PFSK-1 (cell line): ENCODE data around the gene CCDC88C.

Experiments used
- FOXP2 ChIP-seq: optimal IDR thresholded peaks from 2 replicates; pipeline ENCODE3; 2011; ENCODE audit warnings: borderline replicate concordance, control low read depth, inconsistent platforms; ENCODE audit not compliant: insufficient read depth; ENCODE audit errors: extremely low read length, extremely low read depth
- POLR2AphosphoS5 ChIP-seq: IDR thresholded peaks from 2 replicates; pipeline ENCODE4 v1.6.1; 2012; ENCODE audit warnings: low read depth, mild to moderate bottlenecking, control low read depth, low read length, moderate library complexity
- SIN3A ChIP-seq: IDR thresholded peaks from 2 replicates; pipeline ENCODE4 v1.6.1; 2012; ENCODE audit warnings: mild to moderate bottlenecking, low read length, moderate library complexity, borderline replicate concordance; ENCODE audit not compliant: insufficient read depth
- TAF1 ChIP-seq: IDR thresholded peaks from 2 replicates; pipeline ENCODE4 v1.6.1; 2012; ENCODE audit warnings: low read length, control low read depth, borderline replicate concordance; ENCODE audit not compliant: insufficient read depth
- TF ChIP-seq, protein P1 (sequence below), 2 experiments: IDR thresholded peaks; 2 replicates each; pipeline versions ENCODE4 v1.6.1 to v1.8.0; 2011 to 2012; ENCODE audit warnings: low read depth in 2 of 2, low read length in 2 of 2, control low read depth in 1 of 2, inconsistent platforms in 1 of 2, mild to moderate bottlenecking in 1 of 2, moderate library complexity in 1 of 2; ENCODE audit not compliant: insufficient read depth in 1 of 2

The CCDC88C gene

DNA sequence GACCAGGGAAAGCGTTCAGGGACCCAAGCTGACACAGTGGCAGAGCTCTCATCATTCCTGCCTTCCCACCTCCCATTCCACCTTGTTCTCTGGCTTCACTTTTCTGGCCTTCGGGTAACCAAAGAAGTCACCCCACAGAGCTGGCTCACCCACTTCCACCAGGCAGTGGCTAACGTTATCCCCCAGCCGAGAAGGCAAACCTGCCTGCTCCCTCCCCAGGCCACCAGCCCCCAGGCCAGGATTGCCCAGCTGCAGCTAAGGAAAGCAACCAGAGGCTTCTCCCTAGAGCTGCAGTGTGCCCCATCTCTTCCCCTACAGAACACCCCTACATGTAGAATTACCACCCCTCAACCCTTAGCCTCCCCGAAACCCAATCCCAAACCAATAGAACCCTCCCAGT is 22.2 kb downstream of the CCDC88C start:
- TF ChIP-seq SIN3A (no peak), POLR2AphosphoS5 (no peak), FOXP2 (no peak), TAF1 (no peak)
- TF ChIP-seq, protein P1, sequence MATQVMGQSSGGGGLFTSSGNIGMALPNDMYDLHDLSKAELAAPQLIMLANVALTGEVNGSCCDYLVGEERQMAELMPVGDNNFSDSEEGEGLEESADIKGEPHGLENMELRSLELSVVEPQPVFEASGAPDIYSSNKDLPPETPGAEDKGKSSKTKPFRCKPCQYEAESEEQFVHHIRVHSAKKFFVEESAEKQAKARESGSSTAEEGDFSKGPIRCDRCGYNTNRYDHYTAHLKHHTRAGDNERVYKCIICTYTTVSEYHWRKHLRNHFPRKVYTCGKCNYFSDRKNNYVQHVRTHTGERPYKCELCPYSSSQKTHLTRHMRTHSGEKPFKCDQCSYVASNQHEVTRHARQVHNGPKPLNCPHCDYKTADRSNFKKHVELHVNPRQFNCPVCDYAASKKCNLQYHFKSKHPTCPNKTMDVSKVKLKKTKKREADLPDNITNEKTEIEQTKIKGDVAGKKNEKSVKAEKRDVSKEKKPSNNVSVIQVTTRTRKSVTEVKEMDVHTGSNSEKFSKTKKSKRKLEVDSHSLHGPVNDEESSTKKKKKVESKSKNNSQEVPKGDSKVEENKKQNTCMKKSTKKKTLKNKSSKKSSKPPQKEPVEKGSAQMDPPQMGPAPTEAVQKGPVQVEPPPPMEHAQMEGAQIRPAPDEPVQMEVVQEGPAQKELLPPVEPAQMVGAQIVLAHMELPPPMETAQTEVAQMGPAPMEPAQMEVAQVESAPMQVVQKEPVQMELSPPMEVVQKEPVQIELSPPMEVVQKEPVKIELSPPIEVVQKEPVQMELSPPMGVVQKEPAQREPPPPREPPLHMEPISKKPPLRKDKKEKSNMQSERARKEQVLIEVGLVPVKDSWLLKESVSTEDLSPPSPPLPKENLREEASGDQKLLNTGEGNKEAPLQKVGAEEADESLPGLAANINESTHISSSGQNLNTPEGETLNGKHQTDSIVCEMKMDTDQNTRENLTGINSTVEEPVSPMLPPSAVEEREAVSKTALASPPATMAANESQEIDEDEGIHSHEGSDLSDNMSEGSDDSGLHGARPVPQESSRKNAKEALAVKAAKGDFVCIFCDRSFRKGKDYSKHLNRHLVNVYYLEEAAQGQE (IDR thresholded peaks at IDR 0.05; ENCODE audit: insufficient read depth in 1 of 2, low read depth in 2 of 2, low read length in 2 of 2) = no peak

DNA sequence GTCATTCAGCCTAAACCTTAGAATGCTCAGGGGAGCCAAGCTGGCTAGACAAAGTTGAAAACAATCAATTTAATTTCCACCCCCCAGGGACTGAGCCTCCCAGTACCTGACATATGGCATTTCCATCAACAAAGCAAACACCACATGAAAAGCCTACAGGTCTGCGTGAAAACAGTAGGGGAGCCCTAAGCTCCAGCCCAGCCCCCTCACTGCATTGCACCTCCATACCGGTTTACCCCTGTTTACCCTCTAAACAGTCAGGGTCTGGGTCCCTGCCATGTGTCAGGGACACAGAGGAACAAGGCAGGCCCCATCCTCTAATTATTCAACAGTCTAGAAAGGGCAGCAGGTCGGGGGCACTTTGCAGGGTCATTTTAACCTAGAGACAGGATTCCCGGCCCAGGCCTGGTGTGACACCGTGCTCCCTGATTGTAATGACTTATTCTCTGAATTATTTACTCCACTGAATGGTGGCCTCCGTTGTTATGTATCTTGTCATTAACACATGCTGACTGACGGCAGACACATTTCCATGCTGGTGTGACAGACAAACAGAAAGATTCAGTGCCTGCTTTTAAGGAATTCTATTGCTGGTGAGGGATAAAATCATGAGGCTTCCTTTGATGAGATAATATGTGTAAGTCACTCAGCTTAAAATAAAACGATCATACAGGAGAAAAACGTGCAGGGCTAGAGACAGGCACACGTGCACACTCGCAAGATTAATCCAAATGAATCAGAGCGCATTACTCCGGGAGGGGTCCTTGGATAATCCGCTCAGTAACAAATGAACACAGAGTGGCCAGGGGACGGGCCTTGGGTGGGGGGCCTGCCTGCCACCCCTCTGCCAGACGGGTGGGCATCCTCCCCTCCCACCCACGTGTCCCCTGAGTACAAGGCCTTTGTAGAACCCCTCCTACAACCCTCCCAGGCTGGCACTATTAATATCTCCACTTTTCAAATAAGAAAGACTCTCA is 23.2 kb downstream of the CCDC88C start:
- TF ChIP-seq POLR2AphosphoS5 (no peak), SIN3A (no peak), TAF1 (no peak), FOXP2 (no peak)
- TF ChIP-seq, protein P1 (IDR thresholded peaks at IDR 0.05; ENCODE audit: insufficient read depth in 1 of 2, low read depth in 2 of 2, low read length in 2 of 2) = no peak

DNA sequence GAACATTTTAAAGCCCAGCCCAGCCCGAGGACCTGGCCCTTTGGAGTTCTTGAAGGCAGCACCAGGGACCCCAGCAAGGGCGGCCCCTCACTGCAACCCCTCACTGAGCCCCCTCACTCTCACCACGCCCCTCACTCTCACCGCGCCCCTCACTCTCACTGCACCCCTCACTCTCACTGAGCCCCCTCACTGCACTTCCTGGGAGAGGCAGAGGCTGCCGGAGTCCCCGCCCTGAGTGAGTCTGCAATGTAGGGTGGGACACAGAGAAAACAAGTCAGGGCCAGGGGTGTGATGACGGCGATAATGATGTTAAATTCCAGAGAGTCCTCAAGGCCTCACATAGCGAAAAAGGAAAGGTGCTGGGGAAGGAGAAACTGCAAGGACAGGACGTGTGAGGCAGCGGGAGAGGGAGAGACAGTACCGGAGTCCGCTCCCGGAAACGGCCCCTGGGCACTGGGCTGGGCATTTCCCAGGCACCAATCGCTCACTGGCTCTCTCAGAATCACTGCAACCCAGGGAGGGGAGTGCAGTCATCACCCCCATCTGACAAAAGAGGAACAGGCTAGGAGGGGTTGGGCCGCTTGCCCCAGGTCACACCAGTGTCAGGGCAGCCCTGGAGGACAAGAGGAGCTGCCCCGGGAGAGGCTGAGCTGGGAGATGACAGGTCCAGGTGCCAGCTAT is 24.9 kb downstream of the CCDC88C start:
- TF ChIP-seq POLR2AphosphoS5 (no peak), TAF1 (no peak), FOXP2 (no peak), SIN3A (no peak)
- TF ChIP-seq, protein P1 (IDR thresholded peaks at IDR 0.05; ENCODE audit: insufficient read depth in 1 of 2, low read depth in 2 of 2, low read length in 2 of 2) = no peak

DNA sequence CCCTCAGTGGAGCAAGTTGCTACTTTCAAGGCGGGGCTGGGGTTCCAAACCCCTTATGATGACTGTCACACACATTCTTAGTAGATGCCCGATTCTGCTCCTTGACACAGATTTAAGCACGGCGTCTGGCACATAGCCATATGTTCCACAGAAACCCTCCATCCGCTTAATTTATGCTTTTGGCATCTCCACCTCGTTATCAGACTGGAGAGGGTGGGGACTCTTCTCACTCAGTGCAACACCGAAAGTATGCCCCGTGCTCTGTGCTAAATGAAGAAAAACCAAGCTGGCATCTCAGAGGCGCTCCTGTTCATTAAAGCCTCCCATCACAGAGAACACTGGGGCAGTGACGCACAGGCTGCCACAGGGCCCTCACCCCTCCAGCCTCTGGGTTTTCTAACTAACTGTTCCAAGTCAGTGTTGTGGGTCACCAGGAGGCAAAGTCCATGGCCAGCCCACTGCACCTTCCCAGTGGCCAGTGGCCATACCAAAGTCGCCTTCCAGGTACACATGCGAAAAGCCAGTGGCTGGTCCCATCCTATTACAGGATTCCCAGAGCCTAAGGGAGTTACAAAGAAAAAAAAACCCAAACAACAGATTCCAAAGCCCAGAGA is 27.3 kb downstream of the CCDC88C start:
- no peak for TF ChIP-seq FOXP2
- TF ChIP-seq, protein P1 (IDR thresholded peaks at IDR 0.05; ENCODE audit: insufficient read depth in 1 of 2, low read depth in 2 of 2, low read length in 2 of 2) = no peak
- no peak for TF ChIP-seq TAF1
